ENCODE results near the gene MRE11.

GRCh38 chr11:94533206-94533605 is 39.6 kb upstream of the MRE11 start:
- TF ChIP-seq GATA3 (IDR thresholded peaks at IDR 0.05; ENCODE audit: low read depth, low read length) (no peak), GATA2 (IDR thresholded peaks at IDR 0.05; ENCODE audit: low read depth, low read length) (no peak)

All from SH-SY5Y (cell line).